Brain microvascular endothelial cell (primary cell): ENCODE results near the gene BRD2.

Experiments
- DNase-seq: peaks from one replicate; pipeline ENCODE4 v3.0.0-alpha.2; 2020
- H3K27ac ChIP-seq: fragments of 250-450 bp; sonication (Bioruptor Pico); 2 replicates; pipeline ENCODE4 v1.5.1; 2020; ENCODE audit warnings: mild to moderate bottlenecking, moderate library complexity
- H3K27me3 ChIP-seq: fragments of 250-450 bp; sonication (Bioruptor Pico); replicated peaks from 2 replicates; pipeline ENCODE4 v1.5.1; 2020; ENCODE audit warnings: mild to moderate bottlenecking
- H3K36me3 ChIP-seq: fragments of 250-450 bp; sonication (Bioruptor Pico); replicated peaks from 2 replicates; pipeline ENCODE4 v1.5.1; 2020; ENCODE audit warnings: mild to moderate bottlenecking
- H3K4me3 ChIP-seq: 2 replicates; pipeline ENCODE4 v1.5.1; 2011; ENCODE audit warnings: low read depth, mild to moderate bottlenecking, control low read depth, low read length, moderate library complexity
- in situ Hi-C: cut with HindIII; loops from 2 replicates; pipeline ENCODE4 v1.10.0; 2017; ENCODE audit warnings: low sequenced_read_pairs, low pct_ligation_motif_present
- TF ChIP-seq, protein P1 (sequence below): IDR thresholded peaks from 2 replicates; pipeline ENCODE4 v1.5.1; 2011; ENCODE audit warnings: low read depth, mild to moderate bottlenecking, moderate library complexity, low read length, control low read depth, inconsistent platforms; ENCODE audit errors: missing control alignments

The BRD2 gene

DNA sequence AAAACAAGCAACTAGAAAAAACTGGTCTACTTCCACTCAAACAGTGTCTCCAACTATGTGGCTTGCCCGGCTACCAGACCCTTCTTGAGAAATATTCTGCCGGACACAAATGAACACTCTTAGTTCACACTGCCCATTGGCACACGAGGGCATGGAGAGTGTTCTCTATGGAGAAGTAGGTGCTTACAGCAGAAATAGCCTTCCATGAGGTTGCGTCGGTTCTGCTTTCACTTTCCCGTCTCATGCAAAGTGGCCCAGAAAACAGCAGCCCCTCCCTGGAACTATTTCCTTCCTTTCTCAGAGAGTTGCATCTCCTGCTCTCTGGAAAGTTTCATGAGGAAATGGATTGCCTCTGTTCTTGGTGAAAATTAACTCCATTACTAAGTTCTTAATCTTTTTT, 50.5 kb downstream of the BRD2 start:
- no peaks in the 10 kb centered on the region for H3K27me3 ChIP-seq
- in situ Hi-C loops, result no loop called here
- DNase-seq, result peak; percentile 53
- no peaks in the 10 kb centered on the region for H3K36me3 ChIP-seq
- no peak overlapping the region for H3K27ac ChIP-seq
- no peak overlapping the region for H3K4me3 ChIP-seq
- TF ChIP-seq, protein P1, sequence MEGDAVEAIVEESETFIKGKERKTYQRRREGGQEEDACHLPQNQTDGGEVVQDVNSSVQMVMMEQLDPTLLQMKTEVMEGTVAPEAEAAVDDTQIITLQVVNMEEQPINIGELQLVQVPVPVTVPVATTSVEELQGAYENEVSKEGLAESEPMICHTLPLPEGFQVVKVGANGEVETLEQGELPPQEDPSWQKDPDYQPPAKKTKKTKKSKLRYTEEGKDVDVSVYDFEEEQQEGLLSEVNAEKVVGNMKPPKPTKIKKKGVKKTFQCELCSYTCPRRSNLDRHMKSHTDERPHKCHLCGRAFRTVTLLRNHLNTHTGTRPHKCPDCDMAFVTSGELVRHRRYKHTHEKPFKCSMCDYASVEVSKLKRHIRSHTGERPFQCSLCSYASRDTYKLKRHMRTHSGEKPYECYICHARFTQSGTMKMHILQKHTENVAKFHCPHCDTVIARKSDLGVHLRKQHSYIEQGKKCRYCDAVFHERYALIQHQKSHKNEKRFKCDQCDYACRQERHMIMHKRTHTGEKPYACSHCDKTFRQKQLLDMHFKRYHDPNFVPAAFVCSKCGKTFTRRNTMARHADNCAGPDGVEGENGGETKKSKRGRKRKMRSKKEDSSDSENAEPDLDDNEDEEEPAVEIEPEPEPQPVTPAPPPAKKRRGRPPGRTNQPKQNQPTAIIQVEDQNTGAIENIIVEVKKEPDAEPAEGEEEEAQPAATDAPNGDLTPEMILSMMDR, result no peak

- H3K4me3 ChIP-seq, result no peak overlapping the region
- no peaks in the 10 kb centered on the region for H3K36me3 ChIP-seq
- no peaks in the 10 kb centered on the region for H3K27me3 ChIP-seq
- no peak overlapping the region for H3K27ac ChIP-seq
- no peak for DNase-seq
- TF ChIP-seq, protein P1, result no peak
- in situ Hi-C loops, result no loop called here
Observed at GRCh38 chr6:33019372-33019771, 51.0 kb downstream of the BRD2 start.

DNA sequence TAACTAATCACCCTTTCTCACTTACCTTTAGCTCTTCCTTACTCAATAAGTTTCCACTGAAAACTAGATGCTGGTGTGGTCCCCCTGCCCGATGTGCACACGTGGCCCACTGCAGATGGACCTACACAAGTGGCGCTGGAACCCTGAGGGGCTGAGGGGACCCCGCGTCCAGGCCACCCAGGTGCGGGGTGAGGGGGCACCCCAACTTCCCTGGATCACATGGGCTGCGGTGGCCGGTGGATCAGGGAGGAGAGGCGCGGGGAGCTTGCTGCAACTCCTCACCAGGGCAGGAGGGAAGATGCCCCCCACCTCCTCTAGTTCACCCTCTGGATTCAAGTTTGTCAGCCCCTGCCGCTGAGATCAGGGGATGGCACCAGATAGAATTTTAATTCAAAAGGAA, 53.5 kb downstream of the BRD2 start:
- H3K27ac ChIP-seq, result no peak overlapping the region
- no peak for DNase-seq
- TF ChIP-seq, protein P1, result no peak
- no peaks in the 10 kb centered on the region for H3K36me3 ChIP-seq
- H3K27me3 ChIP-seq, result no peaks in the 10 kb centered on the region
- no peak overlapping the region for H3K4me3 ChIP-seq
- in situ Hi-C loops, result no loop called here

DNA sequence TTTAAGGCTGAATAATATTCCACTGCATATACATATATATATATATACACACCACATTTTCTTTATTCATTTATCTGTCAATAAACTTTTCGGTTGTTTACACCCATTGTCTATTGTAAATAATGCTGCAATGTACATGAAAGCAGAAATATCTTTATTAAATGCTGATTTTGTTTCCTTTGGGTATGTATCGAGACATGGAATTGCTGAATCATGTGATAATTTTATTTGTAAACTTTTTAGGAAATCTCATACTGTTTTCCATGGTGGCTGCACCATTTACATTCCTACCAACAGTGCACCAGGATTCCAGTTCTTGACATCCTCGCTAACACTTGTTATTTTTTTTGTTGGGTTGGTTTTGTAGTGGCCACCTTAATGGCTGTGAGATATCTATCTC, 55.1 kb downstream of the BRD2 start:
- DNase-seq, result no peak
- in situ Hi-C loops, result no loop called here
- Histone ChIP-seq H3K36me3 (no peaks in the 10 kb centered on the region), H3K27ac (no peak overlapping the region), H3K4me3 (no peak overlapping the region), H3K27me3 (no peaks in the 10 kb centered on the region)
- TF ChIP-seq, protein P1, result no peak

DNA sequence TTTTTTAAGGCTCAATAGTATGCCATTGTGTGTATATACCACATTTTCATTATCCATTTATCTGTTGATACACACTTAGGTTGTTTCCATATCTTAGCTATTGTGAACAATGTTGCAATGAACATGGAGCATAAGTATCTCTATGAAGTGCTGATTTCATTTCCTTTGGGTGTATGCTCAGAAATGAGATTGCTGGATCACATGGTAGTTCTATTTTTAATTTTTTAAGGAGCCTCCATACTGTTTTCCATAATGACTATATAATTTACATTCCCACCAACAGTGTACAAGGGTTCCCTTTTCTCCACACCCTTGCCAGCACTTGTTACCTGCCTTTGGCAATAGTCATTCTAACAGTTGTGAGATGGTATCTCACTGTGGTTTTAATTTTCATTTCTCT, 56.1 kb downstream of the BRD2 start:
- in situ Hi-C loops, result no loop called here
- H3K36me3 ChIP-seq, result no peaks in the 10 kb centered on the region
- no peak overlapping the region for H3K27ac ChIP-seq
- H3K27me3 ChIP-seq, result peaks cover 2% of the 10 kb centered on the region
- TF ChIP-seq, protein P1, result no peak
- no peak for DNase-seq
- H3K4me3 ChIP-seq, result no peak overlapping the region

DNA sequence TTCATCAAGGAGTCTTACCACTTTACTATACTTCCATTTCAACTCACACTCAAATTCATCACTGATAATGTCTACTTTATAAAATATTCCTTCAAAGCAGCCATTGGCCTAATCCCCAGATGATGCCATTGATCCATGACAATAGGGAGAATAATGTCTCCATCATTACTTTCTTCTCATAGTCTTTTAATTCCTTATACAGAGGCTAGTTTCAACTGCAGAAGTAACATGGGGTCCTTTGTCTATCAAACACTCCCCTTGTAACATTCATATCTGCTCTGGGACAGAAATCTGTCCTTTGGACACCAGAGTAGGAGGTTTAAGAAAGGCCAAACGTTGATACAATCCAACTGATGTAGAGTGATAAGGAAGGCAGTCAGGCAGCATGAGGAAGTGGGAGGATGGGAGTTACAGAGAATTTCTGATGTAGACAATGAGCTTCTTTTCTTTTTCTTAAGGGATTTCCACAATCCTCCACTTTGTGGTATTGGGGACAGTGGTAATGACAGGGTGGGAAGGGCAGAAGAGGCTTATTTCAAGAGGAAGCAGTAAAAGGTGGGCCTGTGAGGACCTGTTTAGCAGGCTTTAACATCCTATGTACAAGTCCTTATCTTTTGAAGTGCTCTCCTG, 59.9 kb downstream of the BRD2 start:
- in situ Hi-C loops, result no loop called here
- TF ChIP-seq, protein P1, result no peak

More for the DNA sequence above, 59.9 kb downstream of the BRD2 start:
- H3K27ac ChIP-seq, result no peak overlapping the region
- DNase-seq, result no peak
- peaks cover 19% of the 10 kb centered on the region for H3K27me3 ChIP-seq
- no peaks in the 10 kb centered on the region for H3K36me3 ChIP-seq
- no peak overlapping the region for H3K4me3 ChIP-seq
